GM12892 (cell line): Measurements from ENCODE around the gene STARD7.

Source experiments
- POLR2A ChIP-seq: IDR thresholded peaks from 2 replicates; pipeline ENCODE4 v1.6.1; 2011; ENCODE audit warnings: low read depth, low read length, control low read depth
- TAF1 ChIP-seq: IDR thresholded peaks from 2 replicates; pipeline ENCODE4 v1.6.1; 2011; ENCODE audit warnings: low read depth, mild to moderate bottlenecking, control low read depth, low read length, borderline replicate concordance

DNA sequence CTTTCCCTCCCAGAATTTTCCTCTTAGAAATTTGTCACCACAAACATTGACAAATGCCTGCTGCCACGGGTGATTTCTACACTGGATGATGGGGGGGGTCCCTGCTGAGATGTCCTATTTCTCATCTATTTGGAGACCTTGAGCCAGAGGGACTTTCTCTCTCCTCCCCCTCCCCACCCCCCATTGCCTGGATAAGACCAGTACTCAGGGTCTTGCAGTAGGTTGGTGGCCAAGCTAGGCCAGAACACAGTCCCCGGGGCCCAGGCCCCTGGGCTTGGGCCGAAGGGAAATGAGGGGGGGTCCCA lies 62.8 kb downstream of the STARD7 start:
- TF ChIP-seq TAF1 (no peak), POLR2A (no peak)
